Astrocyte of the spinal cord (primary cell): ENCODE data around the gene PDE5A.

Experiments used
- DNase-seq: peaks from one replicate; pipeline ENCODE4 v3.0.0; 2011; ENCODE audit warnings: low read depth, low spot score
- H3K4me3 ChIP-seq: 2 replicates; pipeline ENCODE4 v1.5.1; 2011; ENCODE audit warnings: low read depth, mild to moderate bottlenecking, low read length, moderate library complexity
- CTCF ChIP-seq: IDR thresholded peaks from 2 replicates; pipeline ENCODE4 v1.5.1; 2012; ENCODE audit warnings: low read depth, mild to moderate bottlenecking, low read length, inconsistent platforms
- in situ Hi-C: cut with HindIII; loops from 2 replicates; pipeline ENCODE4 v1.10.0; 2017; ENCODE audit warnings: low sequenced_read_pairs

The PDE5A gene

GRCh38 chr4:119597377-119597776, 31.2 kb downstream of the PDE5A start:
- no peak for DNase-seq
- in situ Hi-C loops: no loop called here
- no peak for TF ChIP-seq CTCF
- H3K4me3 ChIP-seq: no peak overlapping the region

- in situ Hi-C loops: no loop called here
- TF ChIP-seq CTCF: no peak
- no peak for DNase-seq
- no peak overlapping the region for H3K4me3 ChIP-seq
These were observed 34.9 kb downstream of the PDE5A start for GRCh38 chr4:119593698-119594097.

- in situ Hi-C loops: no loop called here
- no peak for DNase-seq
- H3K4me3 ChIP-seq: no peak overlapping the region
- TF ChIP-seq CTCF: no peak
These were observed 35.8 kb downstream of the PDE5A start for GRCh38 chr4:119592830-119593229.

GRCh38 chr4:119589165-119589564, 39.4 kb downstream of the PDE5A start:
- in situ Hi-C loops: no loop called here
- no peak for TF ChIP-seq CTCF
- no peak for DNase-seq
- H3K4me3 ChIP-seq: no peak overlapping the region

- TF ChIP-seq CTCF: no peak
- H3K4me3 ChIP-seq: no peak overlapping the region
- no peak for DNase-seq
- in situ Hi-C loops: no loop called here
These were observed 40.8 kb downstream of the PDE5A start for GRCh38 chr4:119587796-119588195.

GRCh38 chr4:119585771-119586170, 42.8 kb downstream of the PDE5A start:
- TF ChIP-seq CTCF: no peak
- in situ Hi-C loops: no loop called here
- DNase-seq: peak; percentile 29
- no peak overlapping the region for H3K4me3 ChIP-seq
